Measurements from ENCODE around the gene ASRGL1.

Gene ASRGL1

DNA sequence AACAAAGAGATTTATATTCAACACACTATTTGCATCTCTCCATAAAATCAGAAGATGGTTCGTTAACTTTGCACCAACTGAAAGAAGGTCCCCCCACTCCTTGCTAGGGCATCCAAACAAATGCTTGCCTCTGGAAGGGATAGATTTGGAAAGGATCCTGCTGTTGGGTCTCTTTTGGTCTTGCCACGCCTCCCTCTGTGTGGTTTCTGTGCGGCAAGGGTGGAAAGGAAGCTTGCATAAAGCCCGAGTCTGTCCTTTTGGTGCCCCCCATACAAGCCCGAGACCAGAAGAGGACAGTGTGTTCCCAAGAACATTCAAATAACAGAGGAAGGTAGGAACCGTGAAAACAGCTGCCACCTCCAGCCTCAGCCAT lies 96.6 kb downstream of the ASRGL1 start:
- Histone ChIP-seq H3K27ac (ENCODE audit: low read depth, low read length) (peak overlapping the region; percentile 55), H3K4me3 (ENCODE audit: low read depth in 1 of 2, low read length in 2 of 2) (peak overlapping the region in 1 of 2 donors; percentile 21), H3K4me1 (ENCODE audit: insufficient read depth, low read length) (peaks cover 54% of the 10 kb centered on the region), H3K36me3 (ENCODE audit: insufficient read depth, low read length) (no peaks in the 10 kb centered on the region), H3K9me3 (ENCODE audit: low read length) (no peaks in the 10 kb centered on the region), H3K9ac (ENCODE audit: low read length) (no peak overlapping the region), H3K27me3 (ENCODE audit: control insufficient read depth in 1 of 2, insufficient read depth in 2 of 2, low read length in 2 of 2) (no peaks in the 10 kb centered on the region)

DNA sequence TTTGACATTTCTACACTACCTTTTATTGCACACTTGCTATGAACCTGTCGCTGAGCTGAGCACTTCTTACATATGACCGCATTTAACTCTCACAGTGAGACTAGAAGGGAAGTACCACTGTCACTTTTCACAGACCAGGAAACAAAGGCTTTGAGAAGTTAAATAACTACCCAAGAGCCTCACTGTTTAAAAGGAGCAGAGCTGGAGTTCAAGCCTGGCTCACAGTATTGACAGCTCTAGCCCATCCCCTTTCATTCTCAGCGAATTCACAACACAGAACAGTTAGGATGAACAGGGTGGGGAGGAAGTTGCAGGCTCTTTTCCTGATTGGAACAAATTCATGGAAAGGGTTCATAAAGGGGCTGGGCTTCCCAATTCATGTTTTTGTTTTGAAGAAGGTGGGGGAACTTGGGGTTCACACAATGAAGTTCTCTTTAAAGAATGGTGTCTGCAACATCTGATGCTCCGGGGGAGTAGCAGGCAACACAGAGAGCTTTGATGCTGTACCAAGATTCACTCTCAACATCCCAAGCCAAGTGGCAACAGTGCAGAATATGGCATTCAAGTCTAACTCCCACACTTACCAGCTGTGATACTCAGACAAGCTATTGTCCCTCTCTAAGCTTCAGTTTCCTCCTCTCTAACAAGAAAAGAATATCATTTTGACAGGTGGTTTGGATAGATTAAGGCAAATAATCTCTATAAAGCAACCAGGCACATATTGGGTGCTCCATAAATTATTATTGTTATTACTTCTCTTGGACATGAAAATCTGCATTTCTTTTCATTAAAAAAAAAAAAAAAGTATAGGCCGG lies 98.8 kb downstream of the ASRGL1 start:
- Histone ChIP-seq H3K9me3 (ENCODE audit: low read length) (no peaks in the 10 kb centered on the region), H3K27ac (ENCODE audit: low read depth, low read length) (peak overlapping the region; percentile 79), H3K27me3 (ENCODE audit: control insufficient read depth in 1 of 2, insufficient read depth in 2 of 2, low read length in 2 of 2) (no peaks in the 10 kb centered on the region), H3K9ac (ENCODE audit: low read length) (no peak overlapping the region), H3K4me1 (ENCODE audit: insufficient read depth, low read length) (peaks cover 51% of the 10 kb centered on the region), H3K4me3 (ENCODE audit: low read depth in 1 of 2, low read length in 2 of 2) (no peak overlapping the region), H3K36me3 (ENCODE audit: insufficient read depth, low read length) (no peaks in the 10 kb centered on the region)

DNA sequence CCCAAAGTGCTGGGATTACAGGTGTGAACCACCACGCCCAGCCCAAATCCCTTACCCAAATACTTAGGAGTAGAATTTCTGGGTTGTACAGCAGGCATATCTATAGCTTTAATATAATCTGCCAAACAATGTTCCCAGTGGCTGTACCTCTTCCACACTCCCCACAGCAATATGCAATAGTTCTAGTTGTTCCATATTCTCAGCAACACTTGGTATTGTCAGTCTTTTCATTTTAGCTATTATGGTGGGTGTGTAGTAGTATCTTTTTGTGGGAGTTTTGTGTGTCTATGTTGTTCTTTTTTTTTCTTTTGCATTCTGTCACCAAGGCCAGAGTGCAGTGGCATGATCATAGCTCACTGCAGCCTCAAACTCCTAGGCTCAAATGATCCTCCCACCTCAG lies 100.4 kb downstream of the ASRGL1 start:
- Histone ChIP-seq H3K27me3 (ENCODE audit: control insufficient read depth in 1 of 2, insufficient read depth in 2 of 2, low read length in 2 of 2) (no peaks in the 10 kb centered on the region), H3K4me1 (ENCODE audit: insufficient read depth, low read length) (peaks cover 39% of the 10 kb centered on the region), H3K9me3 (ENCODE audit: low read length) (no peaks in the 10 kb centered on the region), H3K27ac (ENCODE audit: low read depth, low read length) (no peak overlapping the region), H3K36me3 (ENCODE audit: insufficient read depth, low read length) (no peaks in the 10 kb centered on the region), H3K4me3 (ENCODE audit: low read depth in 1 of 2, low read length in 2 of 2) (no peak overlapping the region), H3K9ac (ENCODE audit: low read length) (no peak overlapping the region)

DNA sequence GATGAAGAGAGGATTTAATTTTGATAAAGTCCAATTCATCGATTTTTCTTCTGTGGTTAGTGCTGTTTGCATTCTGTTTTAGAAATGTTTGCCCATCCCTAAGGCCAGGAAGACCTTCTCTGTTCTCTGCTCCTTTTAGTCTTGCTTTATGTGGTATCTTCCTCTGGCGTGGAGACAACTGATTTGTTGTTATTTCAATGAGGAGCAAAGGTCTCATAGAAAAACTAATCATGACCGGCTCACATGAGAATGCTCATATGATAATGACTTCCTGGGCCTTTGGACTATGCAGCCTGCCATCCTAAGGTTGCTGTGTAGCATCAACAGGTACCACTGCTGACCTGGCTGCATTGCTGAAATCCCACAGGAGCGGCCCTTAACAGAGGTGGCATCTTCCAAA lies 101.4 kb downstream of the ASRGL1 start:
- Histone ChIP-seq H3K27ac (ENCODE audit: low read depth, low read length) (no peak overlapping the region), H3K4me3 (ENCODE audit: low read depth in 1 of 2, low read length in 2 of 2) (no peak overlapping the region), H3K27me3 (ENCODE audit: control insufficient read depth in 1 of 2, insufficient read depth in 2 of 2, low read length in 2 of 2) (no peaks in the 10 kb centered on the region), H3K4me1 (ENCODE audit: insufficient read depth, low read length) (peaks cover 33% of the 10 kb centered on the region), H3K36me3 (ENCODE audit: insufficient read depth, low read length) (no peaks in the 10 kb centered on the region), H3K9me3 (ENCODE audit: low read length) (no peaks in the 10 kb centered on the region), H3K9ac (ENCODE audit: low read length) (no peak overlapping the region)

- Histone ChIP-seq H3K27me3 (ENCODE audit: control insufficient read depth in 1 of 2, insufficient read depth in 2 of 2, low read length in 2 of 2) (no peaks in the 10 kb centered on the region), H3K9me3 (ENCODE audit: low read length) (no peaks in the 10 kb centered on the region), H3K27ac (ENCODE audit: low read depth, low read length) (peak overlapping the region; percentile 78), H3K4me1 (ENCODE audit: insufficient read depth, low read length) (peaks cover 34% of the 10 kb centered on the region), H3K9ac (ENCODE audit: low read length) (peak overlapping the region; percentile 19), H3K4me3 (ENCODE audit: low read depth in 1 of 2, low read length in 2 of 2) (peak overlapping the region in 1 of 2 donors; percentile 39), H3K36me3 (ENCODE audit: insufficient read depth, low read length) (no peaks in the 10 kb centered on the region)
Measured at GRCh38 chr11:62439785-62440602, 102.7 kb downstream of the ASRGL1 start.
